ENCODE data around the gene VAMP2. TPM values are rescaled to one million over a fixed set of nuclear protein-coding genes. Genes with fewer than 3 reads are reported as not detected.

VAMP2 gene
- polyA plus RNA-seq, 1 donor from 2014 or later: 98.3 TPM

DNA sequence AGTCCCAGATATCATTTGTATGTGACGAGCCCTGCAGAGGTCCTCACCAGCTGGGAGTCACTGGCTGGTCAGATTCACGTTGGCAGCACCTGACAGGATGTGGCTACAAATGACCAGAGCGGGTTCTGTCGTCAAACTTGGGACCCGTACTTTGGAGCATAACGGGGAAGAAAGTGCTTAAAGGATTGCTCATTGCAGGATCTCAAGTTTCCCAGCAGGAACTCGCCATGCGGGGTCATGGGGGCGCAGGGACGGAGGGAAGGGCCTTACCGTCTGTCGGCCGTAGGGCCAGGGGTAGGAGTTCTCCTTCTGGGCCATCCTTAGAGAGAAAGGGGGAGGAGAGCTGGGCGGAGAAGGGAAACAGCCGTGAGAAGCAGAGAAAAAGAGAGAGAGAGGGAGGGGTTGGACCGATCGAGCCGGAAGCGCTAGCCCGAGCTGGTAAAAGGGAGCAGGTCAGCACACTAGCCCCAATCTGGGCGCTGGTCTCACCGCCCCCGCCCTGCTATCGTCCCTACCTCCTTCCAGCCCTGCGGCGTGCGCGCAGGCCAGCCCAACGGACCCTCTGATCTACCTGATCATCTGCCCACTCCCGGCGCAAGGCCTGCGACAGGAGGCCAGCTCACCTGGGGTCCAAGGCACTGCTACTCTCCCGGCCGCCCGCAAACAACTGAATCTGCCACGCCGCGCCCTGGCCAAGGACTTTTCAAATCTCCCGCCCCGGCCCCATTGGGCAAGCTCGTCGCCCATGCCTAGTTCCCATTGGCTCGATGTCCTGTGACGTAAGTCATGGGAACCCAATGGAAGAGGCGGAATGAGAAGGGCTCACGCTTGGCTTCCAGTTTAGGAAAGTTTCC, 47.4 kb upstream of the VAMP2 start, which contains the start of gene AURKB:
AURKB (minus strand) TSS at position 669 of the 854 bp plus-strand sequence; CDS start at position 318, 351 bp downstream.
- Histone ChIP-seq H3K4me3 (ENCODE audit: low read length) (peak within 1 kb of the TSS; percentile 76), H3K79me2 (replicated peaks; ENCODE audit: insufficient read depth, low read length) (peaks cover 13% of the 10 kb centered on the region), H3K4me2 (ENCODE audit: low read length) (peak within 1 kb of the TSS; percentile 79), H3K27ac (ENCODE audit: low read length) (no peak within 1 kb of the TSS), H3K9ac (ENCODE audit: low read length) (no peak within 1 kb of the TSS), H3K36me3 (ENCODE audit: insufficient read depth, low read length) (no peaks in the 10 kb centered on the region), H3K9me2 (ENCODE audit: insufficient read depth, low read length) (no peaks in the 10 kb centered on the region), H3K9me3 (ENCODE audit: low read length) (no peaks in the 10 kb centered on the region), H3K27me3 (ENCODE audit: insufficient read depth, low read depth, low read length) (no peaks in the 10 kb centered on the region), H3F3A (ENCODE audit: insufficient read depth, low read length, poor library complexity, severe bottlenecking) (no peaks in the 10 kb centered on the region), H2AFZ (ENCODE audit: low read depth, low read length) (no peak within 1 kb of the TSS), H4K20me1 (ENCODE audit: insufficient read depth) (no peaks in the 10 kb centered on the region)
- TF ChIP-seq, protein P1, sequence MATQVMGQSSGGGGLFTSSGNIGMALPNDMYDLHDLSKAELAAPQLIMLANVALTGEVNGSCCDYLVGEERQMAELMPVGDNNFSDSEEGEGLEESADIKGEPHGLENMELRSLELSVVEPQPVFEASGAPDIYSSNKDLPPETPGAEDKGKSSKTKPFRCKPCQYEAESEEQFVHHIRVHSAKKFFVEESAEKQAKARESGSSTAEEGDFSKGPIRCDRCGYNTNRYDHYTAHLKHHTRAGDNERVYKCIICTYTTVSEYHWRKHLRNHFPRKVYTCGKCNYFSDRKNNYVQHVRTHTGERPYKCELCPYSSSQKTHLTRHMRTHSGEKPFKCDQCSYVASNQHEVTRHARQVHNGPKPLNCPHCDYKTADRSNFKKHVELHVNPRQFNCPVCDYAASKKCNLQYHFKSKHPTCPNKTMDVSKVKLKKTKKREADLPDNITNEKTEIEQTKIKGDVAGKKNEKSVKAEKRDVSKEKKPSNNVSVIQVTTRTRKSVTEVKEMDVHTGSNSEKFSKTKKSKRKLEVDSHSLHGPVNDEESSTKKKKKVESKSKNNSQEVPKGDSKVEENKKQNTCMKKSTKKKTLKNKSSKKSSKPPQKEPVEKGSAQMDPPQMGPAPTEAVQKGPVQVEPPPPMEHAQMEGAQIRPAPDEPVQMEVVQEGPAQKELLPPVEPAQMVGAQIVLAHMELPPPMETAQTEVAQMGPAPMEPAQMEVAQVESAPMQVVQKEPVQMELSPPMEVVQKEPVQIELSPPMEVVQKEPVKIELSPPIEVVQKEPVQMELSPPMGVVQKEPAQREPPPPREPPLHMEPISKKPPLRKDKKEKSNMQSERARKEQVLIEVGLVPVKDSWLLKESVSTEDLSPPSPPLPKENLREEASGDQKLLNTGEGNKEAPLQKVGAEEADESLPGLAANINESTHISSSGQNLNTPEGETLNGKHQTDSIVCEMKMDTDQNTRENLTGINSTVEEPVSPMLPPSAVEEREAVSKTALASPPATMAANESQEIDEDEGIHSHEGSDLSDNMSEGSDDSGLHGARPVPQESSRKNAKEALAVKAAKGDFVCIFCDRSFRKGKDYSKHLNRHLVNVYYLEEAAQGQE (IDR thresholded peaks at IDR 0.05; ENCODE audit: borderline replicate concordance): no peak
- no peak for TF ChIP-seq RAD21 (conservative IDR thresholded peaks at IDR 0.05)
- peak; percentile 10 for TF ChIP-seq CTCF (IDR thresholded peaks at IDR 0.05; ENCODE audit: poor library complexity, severe bottlenecking)
- TF ChIP-seq MXI1 (conservative IDR thresholded peaks at IDR 0.05; ENCODE audit: poor library complexity, severe bottlenecking): peak; percentile 100
- TF ChIP-seq POLR2AphosphoS5 (IDR thresholded peaks at IDR 0.05): peak; percentile 63
- TF ChIP-seq EZH2 (IDR thresholded peaks at IDR 0.05; ENCODE audit: borderline replicate concordance, insufficient read depth, low read length, poor library complexity, severe bottlenecking): no peak
- no peak for TF ChIP-seq SMC3 (conservative IDR thresholded peaks at IDR 0.05; ENCODE audit: poor library complexity)

GRCh38 chr17:8206536-8206935, 43.8 kb upstream of the VAMP2 start:
- H3K9me3 ChIP-seq (ENCODE audit: low read length): no peaks in the 10 kb centered on the region
- H3K4me3 ChIP-seq (ENCODE audit: low read length): no peak overlapping the region
- no peak overlapping the region for H3K27ac ChIP-seq (ENCODE audit: low read length)
- H3K9ac ChIP-seq (ENCODE audit: low read length): no peak overlapping the region
- H3K4me2 ChIP-seq (ENCODE audit: low read length): no peak overlapping the region
- H3K79me2 ChIP-seq (replicated peaks; ENCODE audit: insufficient read depth, low read length): peaks cover 13% of the 10 kb centered on the region
- H3F3A ChIP-seq (ENCODE audit: insufficient read depth, low read length, poor library complexity, severe bottlenecking): no peaks in the 10 kb centered on the region
- no peaks in the 10 kb centered on the region for H3K36me3 ChIP-seq (ENCODE audit: insufficient read depth, low read length)
- H4K20me1 ChIP-seq (ENCODE audit: insufficient read depth): no peaks in the 10 kb centered on the region
- no peaks in the 10 kb centered on the region for H3K27me3 ChIP-seq (ENCODE audit: insufficient read depth, low read depth, low read length)
- no peaks in the 10 kb centered on the region for H3K9me2 ChIP-seq (ENCODE audit: insufficient read depth, low read length)
- no peak overlapping the region for H2AFZ ChIP-seq (ENCODE audit: low read depth, low read length)
- TF ChIP-seq POLR2AphosphoS5 (IDR thresholded peaks at IDR 0.05): no peak
- no peak for TF ChIP-seq CTCF (IDR thresholded peaks at IDR 0.05; ENCODE audit: poor library complexity, severe bottlenecking)
- no peak for TF ChIP-seq TAF1 (IDR thresholded peaks at IDR 0.05; ENCODE audit: low read depth)
- TF ChIP-seq RAD21 (conservative IDR thresholded peaks at IDR 0.05): no peak
